ENCODE results near the gene ATG10. TPM values are rescaled to one million over a fixed set of nuclear protein-coding genes. Genes with fewer than 3 reads are reported as not detected.

The ATG10 gene
- polyA plus RNA-seq, 1 donor from 2014 or later: 12.1 TPM

DNA sequence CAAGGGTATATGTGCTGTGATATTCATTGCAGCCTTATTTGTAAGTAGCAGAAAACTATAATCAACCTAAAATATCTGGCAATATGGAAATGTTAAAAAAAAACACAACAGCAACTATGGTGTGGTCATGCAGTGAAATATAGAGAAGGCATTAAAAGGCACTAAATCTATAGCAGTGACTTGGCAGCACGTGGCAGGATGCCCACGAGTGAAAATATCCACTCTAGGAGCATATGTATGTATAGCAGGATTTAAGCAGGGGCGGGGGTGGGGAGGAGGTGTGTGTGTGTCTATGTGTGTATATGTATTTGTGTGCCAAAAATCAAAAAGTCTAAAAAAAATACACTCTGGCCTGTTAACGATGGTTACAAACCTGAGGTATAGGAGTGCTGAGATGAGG is 190.8 kb downstream of the ATG10 start:
- no peak for TF ChIP-seq SMC3 (conservative IDR thresholded peaks at IDR 0.05; ENCODE audit: poor library complexity)
- TF ChIP-seq, protein P1, sequence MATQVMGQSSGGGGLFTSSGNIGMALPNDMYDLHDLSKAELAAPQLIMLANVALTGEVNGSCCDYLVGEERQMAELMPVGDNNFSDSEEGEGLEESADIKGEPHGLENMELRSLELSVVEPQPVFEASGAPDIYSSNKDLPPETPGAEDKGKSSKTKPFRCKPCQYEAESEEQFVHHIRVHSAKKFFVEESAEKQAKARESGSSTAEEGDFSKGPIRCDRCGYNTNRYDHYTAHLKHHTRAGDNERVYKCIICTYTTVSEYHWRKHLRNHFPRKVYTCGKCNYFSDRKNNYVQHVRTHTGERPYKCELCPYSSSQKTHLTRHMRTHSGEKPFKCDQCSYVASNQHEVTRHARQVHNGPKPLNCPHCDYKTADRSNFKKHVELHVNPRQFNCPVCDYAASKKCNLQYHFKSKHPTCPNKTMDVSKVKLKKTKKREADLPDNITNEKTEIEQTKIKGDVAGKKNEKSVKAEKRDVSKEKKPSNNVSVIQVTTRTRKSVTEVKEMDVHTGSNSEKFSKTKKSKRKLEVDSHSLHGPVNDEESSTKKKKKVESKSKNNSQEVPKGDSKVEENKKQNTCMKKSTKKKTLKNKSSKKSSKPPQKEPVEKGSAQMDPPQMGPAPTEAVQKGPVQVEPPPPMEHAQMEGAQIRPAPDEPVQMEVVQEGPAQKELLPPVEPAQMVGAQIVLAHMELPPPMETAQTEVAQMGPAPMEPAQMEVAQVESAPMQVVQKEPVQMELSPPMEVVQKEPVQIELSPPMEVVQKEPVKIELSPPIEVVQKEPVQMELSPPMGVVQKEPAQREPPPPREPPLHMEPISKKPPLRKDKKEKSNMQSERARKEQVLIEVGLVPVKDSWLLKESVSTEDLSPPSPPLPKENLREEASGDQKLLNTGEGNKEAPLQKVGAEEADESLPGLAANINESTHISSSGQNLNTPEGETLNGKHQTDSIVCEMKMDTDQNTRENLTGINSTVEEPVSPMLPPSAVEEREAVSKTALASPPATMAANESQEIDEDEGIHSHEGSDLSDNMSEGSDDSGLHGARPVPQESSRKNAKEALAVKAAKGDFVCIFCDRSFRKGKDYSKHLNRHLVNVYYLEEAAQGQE (IDR thresholded peaks at IDR 0.05; ENCODE audit: borderline replicate concordance): no peak
- TF ChIP-seq EP300 (conservative IDR thresholded peaks at IDR 0.05; ENCODE audit: poor library complexity, severe bottlenecking): no peak
- H2AFZ ChIP-seq (ENCODE audit: low read depth, low read length): no peak overlapping the region
- H3K9me3 ChIP-seq (ENCODE audit: low read length): no peaks in the 10 kb centered on the region
- no peaks in the 10 kb centered on the region for H3F3A ChIP-seq (ENCODE audit: insufficient read depth, low read length, poor library complexity, severe bottlenecking)
- no peaks in the 10 kb centered on the region for H4K20me1 ChIP-seq (ENCODE audit: insufficient read depth)
- H3K9ac ChIP-seq (ENCODE audit: low read length): no peak overlapping the region
- no peaks in the 10 kb centered on the region for H3K27me3 ChIP-seq (ENCODE audit: insufficient read depth, low read depth, low read length)
- H3K9me2 ChIP-seq (ENCODE audit: insufficient read depth, low read length): no peaks in the 10 kb centered on the region
- H3K4me2 ChIP-seq (ENCODE audit: low read length): no peak overlapping the region
- no peaks in the 10 kb centered on the region for H3K79me2 ChIP-seq (replicated peaks; ENCODE audit: insufficient read depth, low read length)
- no peak overlapping the region for H3K4me3 ChIP-seq (ENCODE audit: low read length)
- no peaks in the 10 kb centered on the region for H3K36me3 ChIP-seq (ENCODE audit: insufficient read depth, low read length)
- H3K27ac ChIP-seq (ENCODE audit: low read length): no peak overlapping the region

DNA sequence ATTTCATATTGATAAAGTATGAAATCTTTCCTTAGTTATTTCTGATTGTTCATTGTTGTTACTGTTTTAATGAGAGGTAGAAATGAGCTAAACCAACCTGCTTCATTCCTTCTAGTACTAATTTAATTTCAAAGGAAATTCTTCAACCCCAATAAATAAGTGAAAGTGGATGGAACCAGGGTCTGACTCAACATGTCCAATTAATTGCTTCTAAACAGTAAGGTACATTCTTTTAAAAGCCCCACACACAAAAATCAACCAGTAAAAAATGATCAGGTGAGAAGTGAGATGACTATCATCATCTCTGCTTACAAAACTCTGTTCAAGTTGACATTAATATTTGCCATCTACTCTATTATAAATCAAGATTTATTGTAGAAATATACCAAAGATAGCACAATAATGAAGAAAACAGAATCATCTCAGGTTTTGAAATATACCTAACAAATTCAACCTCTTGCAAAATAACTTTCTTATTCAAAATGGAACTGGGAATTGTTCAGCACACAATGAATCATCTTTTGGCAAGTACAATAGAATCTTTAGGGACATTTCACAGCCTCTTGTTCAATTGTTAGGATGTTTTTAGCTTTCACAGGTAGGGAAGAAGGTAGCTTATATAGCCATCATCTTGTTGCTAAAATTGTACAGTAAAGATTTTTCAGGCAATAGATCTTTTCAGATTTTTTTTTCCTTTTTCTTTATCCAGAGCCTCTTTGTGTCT is 191.8 kb downstream of the ATG10 start:
- Histone ChIP-seq H3F3A (ENCODE audit: insufficient read depth, low read length, poor library complexity, severe bottlenecking) (no peaks in the 10 kb centered on the region), H3K9ac (ENCODE audit: low read length) (no peak overlapping the region), H3K36me3 (ENCODE audit: insufficient read depth, low read length) (no peaks in the 10 kb centered on the region), H3K27ac (ENCODE audit: low read length) (no peak overlapping the region), H3K9me2 (ENCODE audit: insufficient read depth, low read length) (no peaks in the 10 kb centered on the region), H3K27me3 (ENCODE audit: insufficient read depth, low read depth, low read length) (no peaks in the 10 kb centered on the region), H3K4me2 (ENCODE audit: low read length) (no peak overlapping the region), H4K20me1 (ENCODE audit: insufficient read depth) (no peaks in the 10 kb centered on the region), H3K9me3 (ENCODE audit: low read length) (no peaks in the 10 kb centered on the region), H3K79me2 (replicated peaks; ENCODE audit: insufficient read depth, low read length) (no peaks in the 10 kb centered on the region), H3K4me3 (ENCODE audit: low read length) (no peak overlapping the region), H2AFZ (ENCODE audit: low read depth, low read length) (no peak overlapping the region)
- TF ChIP-seq, protein P2, sequence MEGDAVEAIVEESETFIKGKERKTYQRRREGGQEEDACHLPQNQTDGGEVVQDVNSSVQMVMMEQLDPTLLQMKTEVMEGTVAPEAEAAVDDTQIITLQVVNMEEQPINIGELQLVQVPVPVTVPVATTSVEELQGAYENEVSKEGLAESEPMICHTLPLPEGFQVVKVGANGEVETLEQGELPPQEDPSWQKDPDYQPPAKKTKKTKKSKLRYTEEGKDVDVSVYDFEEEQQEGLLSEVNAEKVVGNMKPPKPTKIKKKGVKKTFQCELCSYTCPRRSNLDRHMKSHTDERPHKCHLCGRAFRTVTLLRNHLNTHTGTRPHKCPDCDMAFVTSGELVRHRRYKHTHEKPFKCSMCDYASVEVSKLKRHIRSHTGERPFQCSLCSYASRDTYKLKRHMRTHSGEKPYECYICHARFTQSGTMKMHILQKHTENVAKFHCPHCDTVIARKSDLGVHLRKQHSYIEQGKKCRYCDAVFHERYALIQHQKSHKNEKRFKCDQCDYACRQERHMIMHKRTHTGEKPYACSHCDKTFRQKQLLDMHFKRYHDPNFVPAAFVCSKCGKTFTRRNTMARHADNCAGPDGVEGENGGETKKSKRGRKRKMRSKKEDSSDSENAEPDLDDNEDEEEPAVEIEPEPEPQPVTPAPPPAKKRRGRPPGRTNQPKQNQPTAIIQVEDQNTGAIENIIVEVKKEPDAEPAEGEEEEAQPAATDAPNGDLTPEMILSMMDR (IDR thresholded peaks at IDR 0.05; ENCODE audit: poor library complexity, severe bottlenecking): no peak
- TF ChIP-seq POLR2AphosphoS5 (IDR thresholded peaks at IDR 0.05) (no peak), EP300 (conservative IDR thresholded peaks at IDR 0.05; ENCODE audit: poor library complexity, severe bottlenecking) (no peak), SMC3 (conservative IDR thresholded peaks at IDR 0.05; ENCODE audit: poor library complexity) (no peak), EZH2 (IDR thresholded peaks at IDR 0.05; ENCODE audit: borderline replicate concordance, insufficient read depth, low read length, poor library complexity, severe bottlenecking) (no peak), RAD21 (conservative IDR thresholded peaks at IDR 0.05) (no peak), TAF1 (IDR thresholded peaks at IDR 0.05; ENCODE audit: low read depth) (no peak), MXI1 (conservative IDR thresholded peaks at IDR 0.05; ENCODE audit: poor library complexity, severe bottlenecking) (no peak)
- TF ChIP-seq, protein P1 (IDR thresholded peaks at IDR 0.05; ENCODE audit: borderline replicate concordance): no peak

Measured in neural cell (in vitro differentiated cells).